ENCODE measurements around the gene SAMMSON. TPM values are rescaled to one million over a fixed set of nuclear protein-coding genes. Genes with fewer than 3 reads are reported as not detected.

Gene SAMMSON
- total and polyA plus RNA-seq, 2 donors (not counting 1 experiment from before 2014, with no cell fraction given), result not detected

DNA sequence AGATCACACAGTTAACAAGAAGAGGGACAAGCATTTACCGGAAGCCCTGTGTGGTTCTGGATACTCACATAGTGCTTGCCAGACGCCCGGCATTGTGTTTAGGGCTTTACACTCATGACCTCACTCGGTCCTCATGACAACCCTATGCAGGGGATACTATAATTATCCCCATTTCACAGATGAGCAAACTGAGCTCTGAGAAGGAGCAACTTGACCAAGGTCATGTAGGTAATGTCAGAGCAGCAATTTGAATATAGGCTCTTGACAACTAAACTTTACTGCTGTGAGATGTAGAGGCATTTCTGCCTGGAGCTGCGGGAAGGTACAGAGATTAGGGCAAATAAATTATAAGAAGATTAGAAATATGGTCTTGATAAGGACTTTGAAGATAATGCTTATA lies 70.0 kb downstream of the SAMMSON start:
- no peak overlapping the region for H2AFZ ChIP-seq (ENCODE audit: insufficient read depth, low read depth, low read length, poor library complexity, severe bottlenecking)
- H3K4me2 ChIP-seq (replicated peaks; ENCODE audit: low read depth, low read length, poor library complexity, severe bottlenecking), result no peak overlapping the region
- 93% methylated on average over 3 of the region's 5 CpGs for WGBS (ENCODE audit: insufficient coverage)
- no peak overlapping the region for H3K4me3 ChIP-seq (ENCODE audit: control extremely low read depth in 1 of 5, extremely low read depth in 1 of 5, insufficient read depth in 1 of 5, low read depth in 2 of 5, low read length in 4 of 5)
- H3K36me3 ChIP-seq (replicated peaks in 1 of 2; ENCODE audit: control extremely low read depth in 1 of 2, control insufficient read depth in 1 of 2, extremely low read depth in 1 of 2, insufficient read depth in 2 of 2, low read length in 1 of 2), result no peaks in the 10 kb centered on the region
- Mint-ChIP-seq H3K4me1 (no peaks in the 10 kb centered on the region), H3K9me3 (ENCODE audit: insufficient read depth) (no peaks in the 10 kb centered on the region), H3K4me3 (no peak overlapping the region), H3K27ac (no peak overlapping the region), H3K27me3 (peaks cover 36% of the 10 kb centered on the region)
- TF ChIP-seq, protein P1, sequence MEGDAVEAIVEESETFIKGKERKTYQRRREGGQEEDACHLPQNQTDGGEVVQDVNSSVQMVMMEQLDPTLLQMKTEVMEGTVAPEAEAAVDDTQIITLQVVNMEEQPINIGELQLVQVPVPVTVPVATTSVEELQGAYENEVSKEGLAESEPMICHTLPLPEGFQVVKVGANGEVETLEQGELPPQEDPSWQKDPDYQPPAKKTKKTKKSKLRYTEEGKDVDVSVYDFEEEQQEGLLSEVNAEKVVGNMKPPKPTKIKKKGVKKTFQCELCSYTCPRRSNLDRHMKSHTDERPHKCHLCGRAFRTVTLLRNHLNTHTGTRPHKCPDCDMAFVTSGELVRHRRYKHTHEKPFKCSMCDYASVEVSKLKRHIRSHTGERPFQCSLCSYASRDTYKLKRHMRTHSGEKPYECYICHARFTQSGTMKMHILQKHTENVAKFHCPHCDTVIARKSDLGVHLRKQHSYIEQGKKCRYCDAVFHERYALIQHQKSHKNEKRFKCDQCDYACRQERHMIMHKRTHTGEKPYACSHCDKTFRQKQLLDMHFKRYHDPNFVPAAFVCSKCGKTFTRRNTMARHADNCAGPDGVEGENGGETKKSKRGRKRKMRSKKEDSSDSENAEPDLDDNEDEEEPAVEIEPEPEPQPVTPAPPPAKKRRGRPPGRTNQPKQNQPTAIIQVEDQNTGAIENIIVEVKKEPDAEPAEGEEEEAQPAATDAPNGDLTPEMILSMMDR (IDR thresholded peaks at IDR 0.05), result no peak
- TF ChIP-seq EZH2 (IDR thresholded peaks at IDR 0.05; ENCODE audit: borderline replicate concordance, insufficient read depth, low read depth, low read length, poor library complexity, severe bottlenecking), result no peak
- peaks cover 0 to 8% (median 1%) of the 10 kb centered on the region in 4 experiments for H3K27me3 ChIP-seq (replicated peaks in 1 of 4; ENCODE audit: control extremely low read depth in 1 of 4, control insufficient read depth in 3 of 4, insufficient read depth in 4 of 4, low read length in 3 of 4)
- no peak overlapping the region for H3K9ac ChIP-seq (ENCODE audit: low read length)
- intact Hi-C loops (cut with micrococcal nuclease), result no loop called here
- H3K79me2 ChIP-seq (ENCODE audit: control insufficient read depth, insufficient read depth, low read length), result no peaks in the 10 kb centered on the region
- CTCF ChIA-PET, result no interaction called here
- no peaks in the 10 kb centered on the region for H4K20me1 ChIP-seq (ENCODE audit: control insufficient read depth, insufficient read depth, low read length, poor library complexity, severe bottlenecking)
- no peaks in the 10 kb centered on the region for H3K4me1 ChIP-seq (ENCODE audit: control insufficient read depth in 2 of 2, insufficient read depth in 2 of 2, low read length in 2 of 2)
- no peak overlapping the region for H3K27ac ChIP-seq (ENCODE audit: low read length in 2 of 2)
- no peaks in the 10 kb centered on the region for H3K9me3 ChIP-seq (ENCODE audit: control extremely low read depth in 1 of 3, control insufficient read depth in 2 of 3, insufficient read depth in 1 of 3, low read length in 2 of 3)
- POLR2A ChIA-PET, result no interaction called here
- DNase-seq, result no peak
- ATAC-seq (ENCODE audit: low read depth), result no peak

DNA sequence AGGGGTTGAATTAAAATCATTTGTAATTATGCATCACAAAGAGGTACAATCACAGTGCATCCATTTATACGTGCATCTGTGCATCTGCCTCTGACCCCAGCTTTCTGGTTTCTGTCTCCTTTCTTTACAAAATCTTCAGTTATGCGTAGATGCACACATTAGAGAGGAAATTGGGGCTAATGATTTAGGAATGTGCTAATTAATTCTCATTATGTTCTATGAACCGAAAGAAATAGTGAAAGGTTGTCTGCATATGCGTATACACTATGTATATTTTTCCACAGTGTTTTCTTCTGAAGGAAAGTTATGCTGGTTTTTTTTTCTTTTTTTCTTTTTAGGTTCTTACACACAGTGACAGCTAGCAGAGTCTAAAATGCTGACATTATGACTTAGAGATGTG lies 71.6 kb downstream of the SAMMSON start:
- WGBS (ENCODE audit: insufficient coverage), result no CpG with 5 or more reads among the region's 4 CpGs
- Histone ChIP-seq H3K4me2 (replicated peaks; ENCODE audit: low read depth, low read length, poor library complexity, severe bottlenecking) (no peak overlapping the region), H3K4me3 (ENCODE audit: control extremely low read depth in 1 of 5, extremely low read depth in 1 of 5, insufficient read depth in 1 of 5, low read depth in 2 of 5, low read length in 4 of 5) (no peak overlapping the region), H3K9ac (ENCODE audit: low read length) (no peak overlapping the region), H4K20me1 (ENCODE audit: control insufficient read depth, insufficient read depth, low read length, poor library complexity, severe bottlenecking) (no peaks in the 10 kb centered on the region), H3K79me2 (ENCODE audit: control insufficient read depth, insufficient read depth, low read length) (no peaks in the 10 kb centered on the region), H3K27me3 (replicated peaks in 1 of 4; ENCODE audit: control extremely low read depth in 1 of 4, control insufficient read depth in 3 of 4, insufficient read depth in 4 of 4, low read length in 3 of 4) (peaks cover 0 to 6% (median 2%) of the 10 kb centered on the region in 4 experiments), H3K27ac (ENCODE audit: low read length in 2 of 2) (no peak overlapping the region), H3K4me1 (ENCODE audit: control insufficient read depth in 2 of 2, insufficient read depth in 2 of 2, low read length in 2 of 2) (no peaks in the 10 kb centered on the region), H3K9me3 (ENCODE audit: control extremely low read depth in 1 of 3, control insufficient read depth in 2 of 3, insufficient read depth in 1 of 3, low read length in 2 of 3) (no peaks in the 10 kb centered on the region), H3K36me3 (replicated peaks in 1 of 2; ENCODE audit: control extremely low read depth in 1 of 2, control insufficient read depth in 1 of 2, extremely low read depth in 1 of 2, insufficient read depth in 2 of 2, low read length in 1 of 2) (no peaks in the 10 kb centered on the region), H2AFZ (ENCODE audit: insufficient read depth, low read depth, low read length, poor library complexity, severe bottlenecking) (no peak overlapping the region)
- peaks cover 43% of the 10 kb centered on the region for H3K27me3 Mint-ChIP-seq
- ATAC-seq (ENCODE audit: low read depth) (no peak), DNase-seq (no peak)
- TF ChIP-seq, protein P1 (IDR thresholded peaks at IDR 0.05), result no peak
- no peak for TF ChIP-seq EZH2 (IDR thresholded peaks at IDR 0.05; ENCODE audit: borderline replicate concordance, insufficient read depth, low read depth, low read length, poor library complexity, severe bottlenecking)
- ChIA-PET CTCF (no interaction called here), POLR2A (no interaction called here)
- no peaks in the 10 kb centered on the region for H3K4me1 Mint-ChIP-seq
- no peak overlapping the region for H3K4me3 Mint-ChIP-seq
- H3K9me3 Mint-ChIP-seq (ENCODE audit: insufficient read depth), result no peaks in the 10 kb centered on the region
- intact Hi-C loops (cut with micrococcal nuclease), result no loop called here
- no peak overlapping the region for H3K27ac Mint-ChIP-seq
